ENCODE measurements around the gene KIAA0232. TPM values are rescaled to one million over a fixed set of nuclear protein-coding genes. Genes with fewer than 3 reads are reported as not detected.

KIAA0232 gene
- total RNA-seq, 4 donors from 2014 or later = 39.1 to 66.4 (median 60.4) TPM

GRCh38 chr4:6869944-6870343 is 87.4 kb downstream of the KIAA0232 start:
- H3K9me3 ChIP-seq = no peaks in the 10 kb centered on the region
- DNase-seq (peak in 1 of 2 donors; percentile 57), ATAC-seq (peak in 1 of 2 donors; percentile 24)
- peaks cover 49 to 50% of the 10 kb centered on the region in 2 donors for H3K4me1 ChIP-seq
- H3K27ac ChIP-seq = peak overlapping the region; percentile 80 to 90 (median 84)
- H3K27me3 ChIP-seq = no peaks in the 10 kb centered on the region
- TF ChIP-seq CTCF (IDR thresholded peaks at IDR 0.05 in 4 of 5, conservative IDR thresholded peaks at IDR 0.05 in 1 of 5) (no peak), POLR2A (IDR thresholded peaks at IDR 0.05) (no peak)
- peaks cover 0 to 57% of the 10 kb centered on the region in 2 donors for H3K36me3 ChIP-seq
- in situ Hi-C loops (cut with MboI; ENCODE audit: low sequenced_read_pairs in 4 of 4) = loop anchor here in 3 of 4 donors (10.0 kb wide), 2 partner anchors 145 to 155 kb away; partner anchors contain the start of gene BLOC1S4 (in 1 of the 3)
- intact Hi-C loops (cut with DNase I; ENCODE audit: low total_unique reads) = no loop called here
- H3K4me3 ChIP-seq = no peak overlapping the region

GRCh38 chr4:6873291-6873690 is 90.8 kb downstream of the KIAA0232 start:
- in situ Hi-C loops (cut with MboI; ENCODE audit: low sequenced_read_pairs in 4 of 4) = loop anchor here in 1 of 4 donors (10.0 kb wide), 1 partner anchor 148 kb away; no protein-coding TSS in a partner anchor
- H3K9me3 ChIP-seq = no peaks in the 10 kb centered on the region
- no peaks in the 10 kb centered on the region for H3K27me3 ChIP-seq
- TF ChIP-seq POLR2A (IDR thresholded peaks at IDR 0.05) = no peak
- no peak for TF ChIP-seq CTCF (IDR thresholded peaks at IDR 0.05 in 4 of 5, conservative IDR thresholded peaks at IDR 0.05 in 1 of 5)
- no peak for ATAC-seq
- H3K4me1 ChIP-seq = peaks cover 43 to 59% of the 10 kb centered on the region in 2 donors
- intact Hi-C loops (cut with DNase I; ENCODE audit: low total_unique reads) = no loop called here
- peak overlapping the region; percentile 80 to 90 (median 84) for H3K27ac ChIP-seq
- no peak overlapping the region for H3K4me3 ChIP-seq
- H3K36me3 ChIP-seq = peaks cover 0 to 48% of the 10 kb centered on the region in 2 donors
- no peak for DNase-seq

DNA sequence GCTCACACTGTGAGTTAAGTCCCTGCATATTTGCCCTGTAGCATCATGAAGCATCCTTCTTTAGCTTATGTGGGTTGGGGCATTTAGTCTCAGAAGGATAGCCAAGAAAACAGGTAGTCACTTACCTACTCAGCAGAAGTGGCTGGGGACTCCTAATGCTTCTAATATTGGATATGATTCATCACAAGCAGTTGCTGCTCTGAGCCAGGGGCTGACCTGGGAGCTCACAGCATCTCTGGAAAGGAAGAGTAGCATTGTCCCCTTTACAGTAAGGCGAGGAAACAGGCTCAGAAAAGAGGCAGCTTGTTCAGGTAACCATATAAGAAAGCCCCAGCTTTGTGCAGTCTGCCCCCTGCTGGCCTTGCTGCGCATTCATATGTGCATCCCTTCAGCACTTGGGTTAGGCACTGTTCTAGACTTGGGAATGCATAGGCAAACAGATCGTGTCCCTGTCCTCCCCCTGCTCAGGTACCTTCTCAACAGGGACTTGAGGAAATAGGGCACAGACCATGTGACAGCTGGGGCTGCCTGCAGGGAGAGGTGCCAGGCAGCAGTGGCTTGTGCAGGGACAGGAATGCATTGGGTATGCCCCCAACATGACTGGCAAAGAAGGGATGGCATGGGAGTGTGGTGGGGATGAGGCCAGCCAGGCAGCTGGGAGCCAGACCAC is 91.4 kb downstream of the KIAA0232 start:
- intact Hi-C loops (cut with DNase I; ENCODE audit: low total_unique reads) = loop anchor here (1.0 to 2.0 kb wide), 2 partner anchors 91 to 154 kb away; partner anchors contain the start of gene KIAA0232
- TF ChIP-seq CTCF (IDR thresholded peaks at IDR 0.05 in 4 of 5, conservative IDR thresholded peaks at IDR 0.05 in 1 of 5) = peak; percentile 70 to 88 (median 84)
- no peak for TF ChIP-seq POLR2A (IDR thresholded peaks at IDR 0.05)
- peaks cover 42 to 58% of the 10 kb centered on the region in 2 donors for H3K4me1 ChIP-seq
- no peak overlapping the region for H3K4me3 ChIP-seq
- in situ Hi-C loops (cut with MboI; ENCODE audit: low sequenced_read_pairs in 4 of 4) = loop anchor here in 1 of 4 donors (10.0 kb wide), 1 partner anchor 149 kb away; no protein-coding TSS in a partner anchor
- peak; percentile 32 to 37 for ATAC-seq
- peaks cover 0 to 50% of the 10 kb centered on the region in 2 donors for H3K36me3 ChIP-seq
- no peaks in the 10 kb centered on the region for H3K9me3 ChIP-seq
- H3K27ac ChIP-seq = peak overlapping the region; percentile 80 to 90 (median 84)
- no peaks in the 10 kb centered on the region for H3K27me3 ChIP-seq
- peak; percentile 45 to 73 for DNase-seq

GRCh38 chr4:6874981-6875380 is 92.5 kb downstream of the KIAA0232 start:
- H3K9me3 ChIP-seq = no peaks in the 10 kb centered on the region
- H3K27ac ChIP-seq = peak overlapping the region; percentile 80 to 90 (median 84)
- TF ChIP-seq CTCF (IDR thresholded peaks at IDR 0.05 in 4 of 5, conservative IDR thresholded peaks at IDR 0.05 in 1 of 5) (no peak), POLR2A (IDR thresholded peaks at IDR 0.05) (no peak)
- no peak overlapping the region for H3K4me3 ChIP-seq
- peaks cover 39 to 48% of the 10 kb centered on the region in 2 donors for H3K4me1 ChIP-seq
- DNase-seq (no peak), ATAC-seq (no peak)
- H3K27me3 ChIP-seq = no peaks in the 10 kb centered on the region
- in situ Hi-C loops (cut with MboI; ENCODE audit: low sequenced_read_pairs in 4 of 4) (loop anchor here in 1 of 4 donors (10.0 kb wide), 1 partner anchor 150 kb away; no protein-coding TSS in a partner anchor), intact Hi-C loops (cut with DNase I; ENCODE audit: low total_unique reads) (loop anchor here (1.0 to 2.0 kb wide), 2 partner anchors 92 to 155 kb away; partner anchors contain the start of gene KIAA0232)
- peaks cover 0 to 58% of the 10 kb centered on the region in 2 donors for H3K36me3 ChIP-seq
